Measurements from ENCODE around the gene EFNA5. TPM values are rescaled to one million over a fixed set of nuclear protein-coding genes. Genes with fewer than 3 reads are reported as not detected.

The EFNA5 gene
- total RNA-seq, 4 donors from 2014 or later: 2.8 to 5.7 (median 3.7) TPM

GRCh38 chr5:107365320-107366109, 305.2 kb downstream of the EFNA5 start:
- Histone ChIP-seq H3K4me3 (no peak overlapping the region), H3K36me3 (no peaks in the 10 kb centered on the region), H3K4me1 (no peaks in the 10 kb centered on the region), H3K9me3 (no peaks in the 10 kb centered on the region), H3K27ac (replicated peaks in 1 of 4) (no peak overlapping the region), H3K27me3 (no peaks in the 10 kb centered on the region)
- no peak for DNase-seq (ENCODE audit: extremely low spot score)
- 75% methylated on average over 10 of the region's 10 CpGs for WGBS
- TF ChIP-seq POLR2AphosphoS5 (IDR thresholded peaks at IDR 0.05) (no peak), POLR2A (IDR thresholded peaks at IDR 0.05; ENCODE audit: low read depth) (no peak), EP300 (IDR thresholded peaks at IDR 0.05) (no peak), CTCF (IDR thresholded peaks at IDR 0.05) (no peak)
- intact Hi-C loops (cut with DNase I): no loop called here

GRCh38 chr5:107364443-107365319, 306.1 kb downstream of the EFNA5 start:
- no peak overlapping the region for H3K4me3 ChIP-seq
- no peak for TF ChIP-seq POLR2AphosphoS5 (IDR thresholded peaks at IDR 0.05)
- no peak for TF ChIP-seq CTCF (IDR thresholded peaks at IDR 0.05)
- TF ChIP-seq POLR2A (IDR thresholded peaks at IDR 0.05; ENCODE audit: low read depth): no peak
- no peak for TF ChIP-seq EP300 (IDR thresholded peaks at IDR 0.05)
- H3K4me1 ChIP-seq: peaks cover 0 to 4% (median 2%) of the 10 kb centered on the region in 4 donors
- no peaks in the 10 kb centered on the region for H3K36me3 ChIP-seq
- intact Hi-C loops (cut with DNase I): no loop called here
- H3K27ac ChIP-seq (replicated peaks in 1 of 4): no peak overlapping the region
- H3K27me3 ChIP-seq: no peaks in the 10 kb centered on the region
- DNase-seq (ENCODE audit: extremely low spot score): no peak
- H3K9me3 ChIP-seq: no peaks in the 10 kb centered on the region
- 100% methylated on average over 2 of the region's 2 CpGs for WGBS

GRCh38 chr5:107363768-107364167, 307.0 kb downstream of the EFNA5 start:
- peaks cover 0 to 8% (median 7%) of the 10 kb centered on the region in 4 donors for H3K4me1 ChIP-seq
- no peaks in the 10 kb centered on the region for H3K27me3 ChIP-seq
- intact Hi-C loops (cut with DNase I): no loop called here
- TF ChIP-seq POLR2A (IDR thresholded peaks at IDR 0.05; ENCODE audit: low read depth) (no peak), CTCF (IDR thresholded peaks at IDR 0.05) (no peak), EP300 (IDR thresholded peaks at IDR 0.05) (no peak)
- no peaks in the 10 kb centered on the region for H3K36me3 ChIP-seq
- no peak for DNase-seq (ENCODE audit: extremely low spot score)
- H3K27ac ChIP-seq (replicated peaks in 1 of 4): no peak overlapping the region
- H3K9me3 ChIP-seq: no peaks in the 10 kb centered on the region
- no peak overlapping the region for H3K4me3 ChIP-seq
- 85% methylated on average over 3 of the region's 3 CpGs for WGBS

- WGBS: 81% methylated on average over 4 of the region's 4 CpGs
- Histone ChIP-seq H3K27ac (replicated peaks in 1 of 4) (no peak overlapping the region), H3K36me3 (no peaks in the 10 kb centered on the region), H3K9me3 (no peaks in the 10 kb centered on the region), H3K4me1 (peaks cover 0 to 8% (median 7%) of the 10 kb centered on the region in 4 donors), H3K27me3 (no peaks in the 10 kb centered on the region), H3K4me3 (no peak overlapping the region)
- intact Hi-C loops (cut with DNase I): no loop called here
- TF ChIP-seq POLR2A (IDR thresholded peaks at IDR 0.05; ENCODE audit: low read depth): no peak
- TF ChIP-seq POLR2AphosphoS5 (IDR thresholded peaks at IDR 0.05): peak in 1 of 2 donors; percentile 14
- no peak for TF ChIP-seq EP300 (IDR thresholded peaks at IDR 0.05)
- TF ChIP-seq CTCF (IDR thresholded peaks at IDR 0.05): no peak
- DNase-seq (ENCODE audit: extremely low spot score): no peak
These were observed 308.8 kb downstream of the EFNA5 start for GRCh38 chr5:107361945-107362344.
